C1 segment of cervical spinal cord (tissue), 14 donors: Measurements from ENCODE around the gene FEN1.

Experiments used
- DNase-seq, 14 donors: peaks; one replicate each; lab custom pipeline; 2025; lab: John Stamatoyannopoulos, UW

Gene FEN1

DNA sequence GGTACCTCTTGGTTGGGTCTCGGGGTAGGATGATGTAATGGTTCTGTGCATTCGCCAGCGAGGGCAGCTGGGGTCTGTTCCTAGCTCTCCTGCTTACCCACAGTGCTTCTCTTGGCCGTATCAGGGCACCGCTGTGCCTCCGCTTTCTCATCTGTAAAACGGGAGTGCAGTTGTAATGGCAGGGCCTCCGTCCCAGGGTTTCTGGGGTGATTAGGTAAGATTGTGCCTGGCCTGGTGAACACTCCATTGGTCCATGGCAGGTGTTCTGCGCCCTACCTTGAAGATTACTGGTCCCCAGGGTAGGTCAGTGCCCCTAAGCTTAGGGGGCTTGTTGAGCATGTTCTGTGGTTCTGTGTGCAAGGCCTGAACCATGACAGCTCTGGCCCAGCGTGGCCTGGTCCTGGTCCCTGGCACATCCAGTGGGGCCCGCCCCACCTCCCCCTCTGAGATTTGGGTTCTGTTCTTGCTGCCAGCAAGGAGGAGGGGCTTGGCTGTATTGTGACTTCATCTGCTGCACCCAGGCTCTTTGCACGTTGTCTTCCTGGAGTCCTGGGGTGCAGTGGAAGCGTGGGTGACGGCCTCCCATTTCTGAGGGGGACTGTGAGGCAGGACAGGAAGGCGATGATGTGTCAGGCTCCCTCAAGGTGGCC lies 35.4 kb upstream of the FEN1 start:
- DNase-seq: peak in 2 of 14 donors; percentile 20 to 41

DNA sequence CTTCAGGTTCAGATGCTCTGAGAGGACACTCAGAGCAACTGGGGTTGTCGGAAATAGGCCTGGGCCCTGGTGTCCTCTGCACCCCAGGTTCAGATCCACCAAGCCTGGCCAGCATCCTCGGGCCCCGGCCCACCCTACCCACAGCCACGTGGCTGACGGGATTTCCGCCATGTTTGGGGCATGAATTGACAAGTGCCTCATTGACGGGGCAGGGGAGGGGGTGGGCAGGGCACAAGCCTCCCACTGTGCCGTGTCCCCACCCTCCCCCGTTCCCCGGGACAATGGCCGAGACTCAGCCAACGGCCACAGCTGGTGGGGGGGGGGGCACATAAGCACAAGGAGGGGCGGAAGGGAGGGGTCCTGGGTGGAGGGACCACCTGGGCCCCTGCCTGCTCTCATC lies 31.8 kb upstream of the FEN1 start:
- peak in 12 of 14 donors; percentile 31 to 92 (median 80) for DNase-seq

GRCh38 chr11:61761440-61762222 lies 31.1 kb upstream of the FEN1 start:
- DNase-seq: no peak

- no peak for DNase-seq
These were observed 30.5 kb upstream of the FEN1 start for GRCh38 chr11:61762223-61762615.

- DNase-seq: no peak
These were observed 29.9 kb upstream of the FEN1 start for GRCh38 chr11:61762798-61763197.

- no peak for DNase-seq
These were observed 28.6 kb upstream of the FEN1 start for GRCh38 chr11:61763930-61764605.

GRCh38 chr11:61764606-61765260 lies 28.0 kb upstream of the FEN1 start:
- DNase-seq: no peak

DNA sequence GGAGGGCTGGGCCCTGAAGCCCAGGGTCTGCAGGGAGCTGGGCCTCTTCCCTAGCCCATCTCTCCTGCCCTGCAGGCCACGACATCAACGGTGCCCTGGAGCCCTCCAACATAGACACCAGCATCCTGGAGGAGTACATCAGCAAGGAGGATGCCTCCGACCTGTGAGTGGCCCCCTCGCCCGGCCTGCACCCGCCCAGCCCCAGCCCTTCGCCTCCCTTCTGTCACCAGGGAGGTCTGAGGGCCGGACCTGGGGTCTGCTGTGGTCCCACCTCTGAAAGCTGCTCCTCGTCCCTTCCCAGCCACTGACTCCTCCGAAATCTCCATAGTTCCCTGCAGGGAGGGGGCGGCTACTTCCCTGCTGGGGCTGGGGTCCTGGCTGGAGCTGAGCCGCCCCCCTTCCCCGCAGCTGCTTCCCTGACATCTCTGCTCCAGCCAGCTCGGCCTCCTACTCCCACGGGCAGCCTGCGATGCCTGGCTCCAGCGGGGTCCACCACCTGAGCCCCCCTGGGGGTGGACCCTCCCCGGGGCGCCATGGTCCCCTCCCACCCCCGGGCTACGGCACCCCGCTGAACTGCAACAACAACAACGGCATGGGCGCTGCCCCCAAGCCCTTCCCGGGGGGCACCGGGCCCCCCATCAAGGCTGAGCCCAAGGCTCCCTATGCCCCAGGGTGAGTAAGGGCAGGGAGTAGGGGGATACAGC lies 27.0 kb upstream of the FEN1 start:
- DNase-seq: no peak

GRCh38 chr11:61766353-61766841 lies 26.3 kb upstream of the FEN1 start:
- DNase-seq: no peak

DNA sequence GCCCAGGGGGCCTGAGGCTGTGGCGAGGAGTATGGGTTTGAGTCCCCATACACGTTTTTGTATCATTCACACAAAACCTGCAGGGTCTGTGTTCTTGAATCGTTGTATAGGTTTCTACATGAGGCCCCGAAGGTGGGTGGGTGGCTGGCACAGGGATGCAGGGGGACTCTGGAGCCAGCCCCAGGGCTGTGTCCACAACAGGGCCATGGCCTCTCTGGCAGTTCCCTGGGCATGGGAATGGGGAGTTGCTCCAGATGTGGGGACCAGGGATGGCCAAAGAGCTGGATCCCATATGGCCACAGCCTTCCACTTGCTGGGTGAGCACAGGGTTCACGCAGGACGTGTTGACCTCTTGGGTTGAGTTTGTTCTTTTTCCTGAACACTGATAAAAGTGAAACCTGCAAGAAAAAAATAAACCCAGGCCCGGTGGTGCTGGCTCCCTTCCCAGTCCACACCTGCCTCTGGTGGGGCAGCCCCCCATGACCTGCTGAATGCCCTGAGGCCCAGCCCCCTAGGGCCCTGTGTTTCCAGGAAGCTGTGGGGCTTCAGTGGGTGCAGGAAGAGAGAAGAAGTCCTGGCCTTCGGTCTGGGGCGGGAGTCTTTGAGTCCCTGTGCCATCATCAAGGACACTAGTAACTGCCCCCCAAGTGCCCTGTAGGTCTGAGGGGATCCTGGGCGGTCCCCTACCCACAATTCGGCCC lies 24.2 kb upstream of the FEN1 start:
- no peak for DNase-seq

- no peak for DNase-seq
These were observed 23.4 kb upstream of the FEN1 start for GRCh38 chr11:61769169-61769920.

GRCh38 chr11:61769946-61770683 lies 22.6 kb upstream of the FEN1 start:
- DNase-seq: no peak

DNA sequence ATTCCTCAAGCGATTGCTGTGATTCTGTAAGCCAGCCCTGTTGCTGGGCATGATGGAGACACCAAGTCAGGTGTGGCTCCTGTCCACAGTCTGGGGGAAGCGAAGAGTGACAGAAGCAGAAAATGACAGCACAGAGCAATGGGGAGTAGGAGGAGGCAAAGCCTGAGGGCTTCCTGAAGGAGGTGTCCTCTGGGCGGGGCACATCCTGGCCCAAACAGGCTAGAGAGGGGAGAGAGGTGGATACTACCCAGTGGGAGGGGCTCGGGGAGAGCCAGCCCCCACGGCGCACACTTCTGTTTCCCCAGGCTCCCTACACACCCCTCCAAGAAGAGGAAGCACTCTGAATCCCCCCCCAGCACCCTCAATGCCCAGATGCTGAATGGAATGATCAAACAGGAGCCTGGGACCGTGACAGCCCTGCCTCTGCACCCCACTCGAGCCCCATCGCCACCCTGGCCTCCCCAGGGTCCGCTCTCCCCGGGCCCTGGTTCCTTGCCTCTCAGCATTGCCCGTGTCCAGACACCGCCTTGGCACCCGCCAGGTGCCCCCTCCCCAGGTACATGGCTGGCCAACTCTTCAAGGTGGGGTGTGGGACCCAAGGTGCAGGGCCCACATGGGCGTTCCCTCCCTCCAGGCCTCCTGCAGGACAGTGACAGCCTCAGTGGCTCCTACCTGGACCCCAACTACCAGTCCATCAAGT lies 21.4 kb upstream of the FEN1 start:
- DNase-seq: no peak

DNA sequence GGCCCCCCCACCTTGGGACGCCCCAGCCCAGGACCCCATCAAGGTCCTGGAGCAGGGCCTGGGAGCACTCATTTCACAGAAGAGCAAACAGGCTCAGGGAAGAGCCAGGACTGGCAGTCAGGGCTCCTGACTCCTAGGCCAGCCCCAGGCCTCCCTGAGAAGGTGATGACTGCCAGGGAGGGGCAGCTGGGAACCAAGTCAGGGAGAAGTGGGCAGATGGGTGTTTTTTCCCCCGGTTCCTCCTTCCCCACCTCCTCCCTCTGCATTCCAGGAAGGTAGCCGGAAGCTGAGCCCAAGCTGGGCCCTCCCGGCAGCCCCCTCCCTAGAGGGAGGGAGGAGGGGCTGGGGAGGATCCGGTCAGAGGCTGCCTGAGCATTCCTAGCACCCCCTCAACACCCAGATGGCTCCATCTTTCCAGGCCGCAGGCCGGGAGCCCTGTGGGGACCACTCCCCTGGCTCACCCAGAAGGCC lies 20.7 kb upstream of the FEN1 start:
- no peak for DNase-seq

DNA sequence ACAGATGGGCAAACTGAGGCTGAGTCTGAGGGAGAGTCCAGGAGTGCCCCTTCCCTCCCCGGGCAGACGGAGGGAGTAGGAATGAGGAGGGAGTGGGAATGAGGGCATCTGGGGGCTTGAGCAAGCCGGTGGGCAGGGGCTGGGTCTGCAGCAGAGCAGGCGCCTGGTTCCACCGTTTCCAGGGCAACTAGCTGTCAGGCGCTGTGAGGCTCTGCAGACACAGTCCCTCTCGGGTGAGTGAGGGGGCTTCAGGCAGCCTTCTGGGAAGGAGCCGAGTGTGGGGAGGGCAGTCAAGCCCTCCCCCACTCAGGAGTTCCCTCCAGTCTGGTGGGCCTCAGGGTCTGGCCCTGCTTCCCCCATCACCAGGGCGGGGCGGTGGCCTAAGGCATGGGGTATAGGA lies 19.4 kb upstream of the FEN1 start:
- no peak for DNase-seq

GRCh38 chr11:61773809-61774208 lies 18.9 kb upstream of the FEN1 start:
- no peak for DNase-seq

DNA sequence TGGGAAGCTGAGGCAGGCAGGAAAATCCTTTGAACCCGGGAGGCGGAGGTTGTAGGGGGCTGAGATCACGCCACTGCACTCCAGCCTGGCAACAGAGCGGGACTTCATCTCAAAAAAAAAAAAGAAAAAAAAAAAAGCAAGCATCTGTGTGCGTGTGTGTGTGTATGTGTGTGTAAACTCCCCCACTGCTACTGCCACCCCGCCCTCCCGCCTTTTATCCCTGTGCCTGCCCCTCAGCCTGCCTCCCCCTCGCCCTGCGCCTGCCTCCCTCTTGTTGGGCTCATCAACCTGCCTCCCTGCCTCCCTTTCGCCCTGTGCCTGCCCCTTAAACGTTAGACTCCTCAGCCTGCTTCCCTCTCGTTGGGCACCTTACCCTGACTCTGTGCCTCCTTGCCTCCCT lies 18.3 kb upstream of the FEN1 start:
- DNase-seq: no peak

GRCh38 chr11:61775106-61775505 lies 17.6 kb upstream of the FEN1 start:
- DNase-seq: no peak
